ENCODE results near the gene CSRP3.

DNA sequence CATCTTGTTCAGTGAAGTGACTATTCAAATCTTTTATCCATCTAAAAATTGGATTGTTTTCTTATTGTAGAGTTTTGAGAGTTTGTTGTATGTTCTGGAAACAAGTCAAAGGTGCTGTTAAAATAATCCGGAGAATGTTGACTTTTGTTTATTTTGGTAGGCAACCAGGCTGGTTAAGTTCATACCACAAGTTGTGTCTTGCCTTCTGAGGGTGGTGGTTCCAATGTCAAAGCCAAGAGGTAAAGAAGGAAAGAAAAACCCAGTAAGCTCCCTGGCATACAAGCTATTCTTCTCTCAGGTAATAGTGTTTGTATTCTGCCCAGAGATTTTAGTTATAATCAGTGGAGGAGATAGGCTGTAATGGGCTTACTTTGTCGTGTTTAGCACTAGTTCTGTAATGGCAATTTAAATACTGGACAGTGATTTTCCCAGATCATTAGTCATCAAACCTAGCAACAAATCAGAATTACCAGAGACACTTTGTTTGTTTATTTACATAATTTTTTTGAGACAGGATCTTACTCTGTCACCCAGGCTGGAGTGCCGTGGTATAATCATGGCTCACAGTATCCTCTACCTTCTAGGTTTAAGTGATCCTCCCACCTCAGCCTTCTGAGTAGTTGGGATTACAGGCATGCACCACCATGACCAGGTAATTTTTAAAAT is 15.1 kb upstream of the CSRP3 start:
- TF ChIP-seq, protein P1, sequence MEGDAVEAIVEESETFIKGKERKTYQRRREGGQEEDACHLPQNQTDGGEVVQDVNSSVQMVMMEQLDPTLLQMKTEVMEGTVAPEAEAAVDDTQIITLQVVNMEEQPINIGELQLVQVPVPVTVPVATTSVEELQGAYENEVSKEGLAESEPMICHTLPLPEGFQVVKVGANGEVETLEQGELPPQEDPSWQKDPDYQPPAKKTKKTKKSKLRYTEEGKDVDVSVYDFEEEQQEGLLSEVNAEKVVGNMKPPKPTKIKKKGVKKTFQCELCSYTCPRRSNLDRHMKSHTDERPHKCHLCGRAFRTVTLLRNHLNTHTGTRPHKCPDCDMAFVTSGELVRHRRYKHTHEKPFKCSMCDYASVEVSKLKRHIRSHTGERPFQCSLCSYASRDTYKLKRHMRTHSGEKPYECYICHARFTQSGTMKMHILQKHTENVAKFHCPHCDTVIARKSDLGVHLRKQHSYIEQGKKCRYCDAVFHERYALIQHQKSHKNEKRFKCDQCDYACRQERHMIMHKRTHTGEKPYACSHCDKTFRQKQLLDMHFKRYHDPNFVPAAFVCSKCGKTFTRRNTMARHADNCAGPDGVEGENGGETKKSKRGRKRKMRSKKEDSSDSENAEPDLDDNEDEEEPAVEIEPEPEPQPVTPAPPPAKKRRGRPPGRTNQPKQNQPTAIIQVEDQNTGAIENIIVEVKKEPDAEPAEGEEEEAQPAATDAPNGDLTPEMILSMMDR (IDR thresholded peaks at IDR 0.05), result no peak
- TF ChIP-seq POLR2A (IDR thresholded peaks at IDR 0.05), result no peak

Data from testis (tissue), 2 donors.